ENCODE results near the gene HOXD8. TPM values are rescaled to one million over a fixed set of nuclear protein-coding genes. Genes with fewer than 3 reads are reported as not detected.

The HOXD8 gene
- total RNA-seq, 1 donor from 2014 or later, result not detected

DNA sequence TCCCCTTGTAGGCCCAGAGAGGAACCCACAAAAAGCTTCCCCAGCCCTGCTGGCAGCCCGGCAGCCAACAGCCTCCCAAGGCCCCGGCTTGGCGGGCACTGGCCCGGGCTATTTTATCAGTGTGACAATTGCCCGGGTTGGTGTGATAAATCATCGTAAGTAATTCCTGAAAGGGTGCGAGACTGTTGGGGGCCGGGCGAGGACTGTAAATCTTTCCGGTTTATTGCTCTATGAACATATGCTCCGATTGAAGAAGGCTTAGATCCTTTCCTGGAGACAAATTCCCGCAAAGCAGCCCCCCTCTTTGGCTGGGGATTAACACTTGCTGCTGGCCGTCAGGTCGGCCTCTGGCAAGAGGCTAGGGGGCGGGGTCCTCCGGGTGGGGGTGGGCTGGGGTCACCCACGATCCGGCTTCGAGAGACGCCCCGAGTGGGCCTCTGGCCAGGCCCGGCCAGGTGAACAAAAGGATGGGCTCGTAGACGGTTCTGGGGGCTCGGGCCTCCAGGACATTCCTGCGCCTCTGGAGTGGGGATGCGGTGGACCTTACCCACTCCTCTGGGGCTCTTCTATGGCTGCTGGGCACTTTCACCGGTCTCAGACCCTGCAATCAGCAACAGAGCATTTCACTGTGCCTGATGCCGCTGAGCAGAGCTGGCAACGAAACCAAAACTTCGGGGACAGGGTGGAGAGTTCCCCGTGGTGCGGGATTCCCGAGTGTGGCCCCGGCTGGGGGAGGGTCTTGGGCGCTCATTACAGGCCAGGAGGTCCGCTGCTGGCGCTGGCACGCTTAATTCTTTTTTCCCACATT lies 29.6 kb downstream of the HOXD8 start:
- peaks cover 94% of the 10 kb centered on the region for H3K27me3 Mint-ChIP-seq
- H3K9me3 Mint-ChIP-seq (ENCODE audit: low read depth), result no peaks in the 10 kb centered on the region
- no peak for DNase-seq (ENCODE audit: low spot score, unreplicated experiment)
- TF ChIP-seq, protein P1, sequence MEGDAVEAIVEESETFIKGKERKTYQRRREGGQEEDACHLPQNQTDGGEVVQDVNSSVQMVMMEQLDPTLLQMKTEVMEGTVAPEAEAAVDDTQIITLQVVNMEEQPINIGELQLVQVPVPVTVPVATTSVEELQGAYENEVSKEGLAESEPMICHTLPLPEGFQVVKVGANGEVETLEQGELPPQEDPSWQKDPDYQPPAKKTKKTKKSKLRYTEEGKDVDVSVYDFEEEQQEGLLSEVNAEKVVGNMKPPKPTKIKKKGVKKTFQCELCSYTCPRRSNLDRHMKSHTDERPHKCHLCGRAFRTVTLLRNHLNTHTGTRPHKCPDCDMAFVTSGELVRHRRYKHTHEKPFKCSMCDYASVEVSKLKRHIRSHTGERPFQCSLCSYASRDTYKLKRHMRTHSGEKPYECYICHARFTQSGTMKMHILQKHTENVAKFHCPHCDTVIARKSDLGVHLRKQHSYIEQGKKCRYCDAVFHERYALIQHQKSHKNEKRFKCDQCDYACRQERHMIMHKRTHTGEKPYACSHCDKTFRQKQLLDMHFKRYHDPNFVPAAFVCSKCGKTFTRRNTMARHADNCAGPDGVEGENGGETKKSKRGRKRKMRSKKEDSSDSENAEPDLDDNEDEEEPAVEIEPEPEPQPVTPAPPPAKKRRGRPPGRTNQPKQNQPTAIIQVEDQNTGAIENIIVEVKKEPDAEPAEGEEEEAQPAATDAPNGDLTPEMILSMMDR (IDR thresholded peaks at IDR 0.05; ENCODE audit: unreplicated experiment), result no peak
- no peak overlapping the region for H3K4me3 Mint-ChIP-seq (ENCODE audit: low read depth)
- H3K4me1 Mint-ChIP-seq (ENCODE audit: low read depth), result peaks cover 1% of the 10 kb centered on the region
- no peaks in the 10 kb centered on the region for H3K36me3 Mint-ChIP-seq (ENCODE audit: insufficient read depth)
- no peak overlapping the region for H3K27ac Mint-ChIP-seq

DNA sequence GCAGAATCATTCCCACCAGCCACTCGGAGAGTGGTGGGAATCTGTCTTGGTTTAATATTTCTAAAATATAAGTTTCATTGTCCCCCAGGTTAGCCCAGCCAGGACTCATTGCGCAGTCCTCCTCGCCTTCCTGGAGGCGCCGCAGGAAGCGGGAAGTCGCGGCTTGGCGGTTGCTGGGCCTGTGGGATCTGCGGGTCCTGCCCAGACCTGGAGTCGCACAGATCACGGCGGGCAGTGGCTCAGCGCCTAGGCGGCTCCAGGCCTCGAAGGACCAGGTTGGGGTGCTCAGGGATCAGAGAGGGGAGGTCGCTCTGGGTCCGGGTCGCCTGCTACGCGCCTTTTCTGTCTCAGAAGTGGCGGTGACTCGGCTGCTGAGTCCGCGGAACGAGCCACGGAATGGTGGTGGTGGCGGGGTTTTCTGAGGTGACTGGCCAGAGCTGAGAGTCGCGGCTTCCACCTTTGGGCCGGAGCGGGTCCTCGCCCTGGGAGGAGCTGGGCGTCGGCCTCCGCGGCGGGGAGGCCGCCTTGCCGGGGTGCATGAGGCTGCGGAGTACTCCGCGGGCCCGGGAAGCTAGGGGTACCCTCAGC lies 30.3 kb downstream of the HOXD8 start:
- H3K4me1 Mint-ChIP-seq (ENCODE audit: low read depth), result peaks cover 1% of the 10 kb centered on the region
- peaks cover 94% of the 10 kb centered on the region for H3K27me3 Mint-ChIP-seq
- no peak overlapping the region for H3K4me3 Mint-ChIP-seq (ENCODE audit: low read depth)
- H3K36me3 Mint-ChIP-seq (ENCODE audit: insufficient read depth), result no peaks in the 10 kb centered on the region
- H3K9me3 Mint-ChIP-seq (ENCODE audit: low read depth), result no peaks in the 10 kb centered on the region
- no peak overlapping the region for H3K27ac Mint-ChIP-seq
- TF ChIP-seq, protein P1 (IDR thresholded peaks at IDR 0.05; ENCODE audit: unreplicated experiment), result no peak
- no peak for DNase-seq (ENCODE audit: low spot score, unreplicated experiment)

DNA sequence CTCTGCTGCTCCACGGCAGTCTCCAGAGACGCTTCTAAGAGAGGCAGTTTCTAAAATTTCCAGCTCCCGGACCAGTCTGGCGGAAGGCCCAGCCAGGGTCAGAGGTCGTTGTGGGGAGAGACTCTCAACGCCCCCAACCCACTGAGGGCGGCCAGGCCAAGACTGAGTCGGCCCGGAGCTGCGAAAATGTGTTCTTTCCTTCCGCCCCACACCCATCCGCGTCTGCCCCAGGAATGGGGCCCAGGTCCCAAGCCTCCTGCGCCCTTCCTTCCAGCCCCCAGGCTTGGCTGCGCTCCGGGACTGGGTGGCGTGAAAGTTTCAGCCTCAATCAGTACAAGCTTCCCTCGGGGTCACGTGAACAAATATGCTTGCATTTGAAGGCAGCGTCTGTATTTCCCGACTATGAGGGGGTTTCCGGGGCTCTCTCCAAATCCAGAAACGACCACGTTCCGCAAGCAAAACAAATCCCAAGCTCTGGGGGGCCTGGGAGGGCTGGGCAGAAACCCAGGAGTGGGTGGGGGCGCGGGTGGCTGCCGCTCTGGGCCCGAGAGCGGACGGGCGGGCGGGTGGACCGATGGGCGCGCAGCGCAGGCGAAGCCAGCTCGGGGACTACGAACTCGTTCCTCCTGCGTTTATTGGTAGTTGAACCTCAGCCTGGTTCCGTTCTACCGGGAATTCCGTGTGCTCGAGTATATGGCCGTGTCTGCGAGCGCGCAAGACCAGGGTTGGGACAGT lies 30.9 kb downstream of the HOXD8 start:
- TF ChIP-seq, protein P1 (IDR thresholded peaks at IDR 0.05; ENCODE audit: unreplicated experiment), result no peak
- H3K4me1 Mint-ChIP-seq (ENCODE audit: low read depth), result peaks cover 3% of the 10 kb centered on the region
- DNase-seq (ENCODE audit: low spot score, unreplicated experiment), result no peak
- no peak overlapping the region for H3K27ac Mint-ChIP-seq
- H3K9me3 Mint-ChIP-seq (ENCODE audit: low read depth), result no peaks in the 10 kb centered on the region
- H3K4me3 Mint-ChIP-seq (ENCODE audit: low read depth), result no peak overlapping the region
- H3K36me3 Mint-ChIP-seq (ENCODE audit: insufficient read depth), result no peaks in the 10 kb centered on the region
- peaks cover 94% of the 10 kb centered on the region for H3K27me3 Mint-ChIP-seq

DNA sequence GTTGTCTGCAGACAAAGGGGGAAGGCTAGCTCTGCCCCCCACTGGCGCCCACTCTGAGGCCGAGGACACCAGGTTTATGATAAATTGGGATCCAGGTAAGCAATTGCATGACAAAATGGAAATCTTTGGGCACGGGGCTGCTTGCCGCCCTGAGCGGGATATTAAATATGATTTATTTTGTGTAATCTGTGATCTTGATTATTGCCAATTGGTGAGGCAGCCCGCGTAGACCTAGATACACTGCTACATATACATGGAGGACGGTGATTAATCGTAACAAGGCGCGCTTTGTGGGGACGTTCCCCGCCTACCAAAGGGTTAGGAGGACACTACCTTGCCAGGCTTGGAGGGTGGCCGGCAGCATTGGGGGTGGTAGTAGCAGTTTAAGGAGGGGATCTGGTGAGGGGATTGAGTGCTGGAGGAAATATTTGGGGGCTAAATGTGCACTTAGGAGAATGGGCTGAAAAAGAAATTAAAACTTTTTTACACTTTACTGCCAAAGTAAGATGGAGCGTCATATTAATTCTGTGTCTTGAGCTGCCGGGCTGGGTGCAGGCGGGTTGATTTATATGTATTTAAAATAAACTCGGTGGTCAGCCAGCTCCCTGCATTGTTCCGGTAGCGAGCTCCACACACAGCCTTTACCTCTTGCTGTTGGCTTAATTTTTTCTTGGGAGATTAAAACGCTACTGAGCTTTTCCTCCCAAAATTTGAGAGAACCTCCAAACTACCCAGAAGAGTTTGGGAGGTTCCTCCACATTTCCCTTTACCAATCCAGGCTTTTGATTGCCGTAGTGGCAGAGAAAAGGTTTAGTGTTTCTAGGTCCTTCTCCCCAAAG lies 31.7 kb downstream of the HOXD8 start:
- Mint-ChIP-seq H3K27me3 (peaks cover 94% of the 10 kb centered on the region), H3K9me3 (ENCODE audit: low read depth) (no peaks in the 10 kb centered on the region), H3K4me3 (ENCODE audit: low read depth) (no peak overlapping the region), H3K27ac (no peak overlapping the region), H3K4me1 (ENCODE audit: low read depth) (peaks cover 3% of the 10 kb centered on the region), H3K36me3 (ENCODE audit: insufficient read depth) (no peaks in the 10 kb centered on the region)
- TF ChIP-seq, protein P1 (IDR thresholded peaks at IDR 0.05; ENCODE audit: unreplicated experiment), result no peak
- DNase-seq (ENCODE audit: low spot score, unreplicated experiment), result no peak

Measured in progenitor cell of endocrine pancreas (in vitro differentiated cells).